Measurements from ENCODE around the gene RASGRP2. TPM values are rescaled to one million over a fixed set of nuclear protein-coding genes. Genes with fewer than 3 reads are reported as not detected.

RASGRP2 gene
- total and polyA plus RNA-seq, 2 of the 8 experiments (the other 6 are each of a cell fraction or from before 2014, with no cell fraction given): 40.6 to 45.7 TPM

DNA sequence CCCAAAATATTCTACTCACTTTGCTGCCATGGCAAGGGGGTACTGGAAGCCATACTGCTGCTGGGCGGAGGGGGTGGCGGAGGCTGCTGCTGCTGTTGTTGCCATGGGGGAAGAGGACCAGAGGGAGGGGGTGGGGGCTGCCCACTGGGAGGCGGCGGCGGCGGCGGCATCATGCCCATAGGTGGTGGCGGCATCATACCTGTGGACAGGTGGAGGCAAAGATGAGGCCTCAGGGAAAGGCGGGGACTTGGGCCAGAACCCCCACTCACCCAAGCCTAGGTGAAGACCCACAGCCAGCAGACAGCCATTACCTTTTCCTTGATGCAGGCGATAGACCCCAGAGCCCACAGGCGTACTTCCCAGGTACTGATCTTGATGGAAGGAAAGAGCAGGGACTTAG, 22.9 kb upstream of the RASGRP2 start:
- Histone ChIP-seq H3K4me2 (ENCODE audit: insufficient read depth in 1 of 2, low read depth in 2 of 2, low read length in 2 of 2) (no peak overlapping the region), H3K9me3 (ENCODE audit: insufficient read depth in 2 of 2, low read depth in 1 of 2, low read length in 1 of 2) (no peaks in the 10 kb centered on the region), H3K23ac (ENCODE audit: insufficient read length) (no peak overlapping the region), H3K36me3 (ENCODE audit: control insufficient read depth in 2 of 4, insufficient read depth in 4 of 4, low read length in 3 of 4) (peaks cover 49 to 84% (median 72%) of the 10 kb centered on the region in 4 experiments), H2BK5ac (ENCODE audit: low read depth, low read length) (peak overlapping the region; percentile 20; the same call in 1 of the 2 replicates), H2AK5ac (ENCODE audit: low read depth, low read length) (no peak overlapping the region), H3K23me2 (ENCODE audit: low read depth, low read length) (no peaks in the 10 kb centered on the region), H3K27ac (ENCODE audit: low read depth, low read length) (peak overlapping the region; percentile 0; the same call in 1 of the 2 replicates), H3K27me3 (replicated peaks in 1 of 4; ENCODE audit: control insufficient read depth in 3 of 4, extremely low read depth in 1 of 4, insufficient read depth in 3 of 4, low read length in 3 of 4) (no peaks in the 10 kb centered on the region; a peak in 1 of 7 replicates), H3K4me1 (replicated peaks in 1 of 4; ENCODE audit: control insufficient read depth in 3 of 4, insufficient read depth in 4 of 4, low read length in 3 of 4) (peaks cover 20 to 48% (median 40%) of the 10 kb centered on the region in 4 experiments), H3K18ac (ENCODE audit: extremely low read depth, low read length) (no peak overlapping the region), H2BK120ac (replicated peaks; ENCODE audit: low read depth, low read length) (no peak overlapping the region), H2BK12ac (ENCODE audit: low read depth, low read length) (no peak overlapping the region), H3K56ac (replicated peaks; ENCODE audit: insufficient read length, low read depth, low read length) (no peak overlapping the region), H4K20me1 (replicated peaks in 1 of 2; ENCODE audit: control insufficient read depth in 1 of 2, insufficient read depth in 2 of 2, low read length in 2 of 2) (peaks cover 21 to 37% of the 10 kb centered on the region in 2 experiments), H4K8ac (ENCODE audit: extremely low read depth, insufficient read depth, low read length) (no peak overlapping the region), H2BK20ac (ENCODE audit: low read length) (no peak overlapping the region), H2AFZ (ENCODE audit: low read length) (no peak overlapping the region), H3K79me2 (ENCODE audit: control insufficient read depth in 1 of 2, insufficient read depth in 2 of 2, low read length in 2 of 2) (peaks cover 0 to 30% of the 10 kb centered on the region in 2 experiments; a peak in 2 of 4 replicates), H3K4ac (replicated peaks; ENCODE audit: insufficient read length, low read depth, low read length) (no peak overlapping the region), H3K79me1 (ENCODE audit: low read depth, low read length) (peaks cover 3% of the 10 kb centered on the region), H4K91ac (replicated peaks; ENCODE audit: insufficient read length, low read length) (no peak overlapping the region), H3K9ac (replicated peaks in 1 of 4; ENCODE audit: extremely low read depth in 1 of 4, low read depth in 3 of 4, low read length in 3 of 4) (no peak overlapping the region), H3K14ac (ENCODE audit: insufficient read length) (no peak overlapping the region), H4K5ac (ENCODE audit: insufficient read length, low read depth, low read length) (no peak overlapping the region), H2BK15ac (ENCODE audit: low read length) (no peak overlapping the region), H3K4me3 (ENCODE audit: extremely low read depth in 1 of 4, insufficient read depth in 2 of 4, low read depth in 3 of 4, low read length in 4 of 4) (no peak overlapping the region)
- TF ChIP-seq, protein P1, sequence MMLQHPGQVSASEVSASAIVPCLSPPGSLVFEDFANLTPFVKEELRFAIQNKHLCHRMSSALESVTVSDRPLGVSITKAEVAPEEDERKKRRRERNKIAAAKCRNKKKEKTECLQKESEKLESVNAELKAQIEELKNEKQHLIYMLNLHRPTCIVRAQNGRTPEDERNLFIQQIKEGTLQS (IDR thresholded peaks at IDR 0.05; ENCODE audit: insufficient read depth, low read depth, low read length): no peak
- DNase-seq (ENCODE audit: low read depth in 1 of 2, low spot score in 2 of 2): no peak
- FAIRE-seq: no peak
- WGBS, 2 experiments (ENCODE audit: extremely low coverage in 1 of 2, insufficient coverage in 1 of 2, insufficient read length in 1 of 2, insufficient replicate concordance in 2 of 2, low coverage in 1 of 2, low lambda C conversion rate in 2 of 2, missing lambda C conversion rate in 1 of 2): 96% methylated on average over 5 of the region's 11 CpGs; no CpG with 5 or more reads in 1 of the 2 experiments
- ChIA-PET POLR2A (ENCODE audit: partially characterized antibody) (interaction anchor here (0.9 to 42.9 kb wide), 3 partner anchors 1 to 19 kb away, joined by 3 to 1087 read pairs (median 1087); partner anchors contain the start of genes PYGM, RASGRP2 and SF1), CTCF (ENCODE audit: partially characterized antibody) (interaction anchor here (0.6 to 23.6 kb wide), 7 partner anchors 10 to 831 kb away, joined by 3 to 376 read pairs (median 4); partner anchors contain the start of genes RASGRP2 and SF1)
